ENCODE data around the gene MPP2.

Gene MPP2

DNA sequence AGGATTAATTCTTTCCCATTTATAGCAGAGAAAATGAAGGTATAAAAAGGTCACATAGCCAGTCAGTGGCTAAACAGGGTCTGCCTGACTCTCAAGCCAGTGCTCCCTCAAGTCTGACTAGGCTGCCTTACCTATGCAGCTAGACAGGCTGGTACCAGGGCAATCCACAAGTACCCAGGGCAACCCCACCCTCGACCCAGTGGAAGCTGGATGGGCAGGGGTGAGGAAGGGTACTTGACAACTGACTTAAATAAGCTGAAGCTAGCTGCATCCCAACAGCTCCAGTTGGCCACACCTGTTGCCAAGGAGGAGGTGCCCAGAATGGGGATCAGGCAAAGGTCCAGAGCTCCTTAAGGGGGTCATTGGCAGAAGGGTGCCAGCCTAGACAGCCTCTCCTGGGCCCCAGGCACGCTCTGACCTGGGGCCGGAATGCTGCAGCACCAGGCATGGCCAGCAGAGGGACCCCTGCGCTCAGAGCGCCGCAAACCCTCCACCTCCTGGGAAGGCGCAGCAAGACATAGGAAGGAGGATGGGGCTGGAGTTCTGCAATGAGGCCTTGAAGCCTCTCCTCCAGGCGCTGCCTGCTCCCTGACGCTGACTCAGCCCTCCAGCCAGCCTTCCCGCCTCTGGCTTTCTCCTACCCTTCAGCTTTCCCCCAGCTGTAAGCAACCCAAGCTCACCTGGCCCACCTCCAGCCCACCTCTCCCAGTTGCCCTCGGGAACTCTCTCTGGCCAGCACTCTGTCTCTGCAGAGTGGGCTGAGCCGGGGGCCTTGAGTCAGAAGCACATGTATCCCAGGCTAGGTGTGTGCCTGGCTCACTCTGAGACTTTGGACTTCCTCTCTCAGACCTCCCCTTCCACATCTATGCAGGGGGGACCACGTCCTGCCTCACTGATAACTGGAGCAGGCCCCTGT is 28.8 kb downstream of the MPP2 start:
- peak overlapping the region; percentile 21 for H3K27ac Mint-ChIP-seq
- H3K4me3 Mint-ChIP-seq = no peak overlapping the region
- no peaks in the 10 kb centered on the region for H3K9me3 Mint-ChIP-seq
- H3K4me1 Mint-ChIP-seq = peaks cover 19% of the 10 kb centered on the region
- peak; percentile 93 for TF ChIP-seq CTCF (IDR thresholded peaks at IDR 0.05)
- no peaks in the 10 kb centered on the region for H3K36me3 Mint-ChIP-seq (ENCODE audit: low read depth)
- peak; percentile 91 for DNase-seq
- no peaks in the 10 kb centered on the region for H3K27me3 Mint-ChIP-seq (ENCODE audit: low read depth, poor library complexity)

DNA sequence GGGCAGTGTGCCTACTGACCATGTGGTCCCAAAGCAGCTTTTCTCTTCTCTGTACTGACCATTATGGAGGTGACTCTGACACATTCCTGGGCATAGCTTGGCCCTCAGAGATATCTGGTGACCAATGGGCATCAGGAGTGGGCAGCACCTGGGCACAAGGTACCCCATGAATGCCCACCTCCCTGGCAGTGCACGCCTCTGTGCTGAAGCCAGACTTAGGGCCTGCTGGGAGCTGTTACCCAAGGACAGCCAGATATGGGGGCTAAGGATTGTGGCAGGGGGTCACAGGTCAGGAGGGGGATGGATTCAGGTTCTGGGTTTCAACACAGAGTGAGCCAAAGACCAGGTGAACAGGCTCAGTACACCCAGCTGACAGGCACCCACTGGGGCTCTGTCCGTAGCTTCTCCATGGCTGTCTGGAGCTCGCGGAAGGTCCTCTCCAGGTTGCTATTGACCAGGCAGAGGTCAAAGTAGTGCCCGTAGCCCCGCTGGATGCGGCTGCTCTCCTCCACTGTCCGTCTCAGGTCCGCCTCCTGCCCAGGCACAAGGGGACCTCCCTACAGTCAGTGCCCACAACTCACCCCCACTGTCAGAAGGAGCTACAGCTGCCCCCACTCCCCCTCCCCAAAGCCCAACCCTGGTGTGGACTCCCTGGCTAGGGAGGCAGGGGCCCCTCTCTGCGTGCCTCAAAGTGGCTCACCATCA is 29.7 kb downstream of the MPP2 start:
- Mint-ChIP-seq H3K4me1 (peaks cover 19% of the 10 kb centered on the region), H3K27me3 (ENCODE audit: low read depth, poor library complexity) (no peaks in the 10 kb centered on the region), H3K9me3 (no peaks in the 10 kb centered on the region), H3K27ac (no peak overlapping the region), H3K4me3 (no peak overlapping the region), H3K36me3 (ENCODE audit: low read depth) (no peaks in the 10 kb centered on the region)
- DNase-seq = no peak
- TF ChIP-seq CTCF (IDR thresholded peaks at IDR 0.05) = no peak

DNA sequence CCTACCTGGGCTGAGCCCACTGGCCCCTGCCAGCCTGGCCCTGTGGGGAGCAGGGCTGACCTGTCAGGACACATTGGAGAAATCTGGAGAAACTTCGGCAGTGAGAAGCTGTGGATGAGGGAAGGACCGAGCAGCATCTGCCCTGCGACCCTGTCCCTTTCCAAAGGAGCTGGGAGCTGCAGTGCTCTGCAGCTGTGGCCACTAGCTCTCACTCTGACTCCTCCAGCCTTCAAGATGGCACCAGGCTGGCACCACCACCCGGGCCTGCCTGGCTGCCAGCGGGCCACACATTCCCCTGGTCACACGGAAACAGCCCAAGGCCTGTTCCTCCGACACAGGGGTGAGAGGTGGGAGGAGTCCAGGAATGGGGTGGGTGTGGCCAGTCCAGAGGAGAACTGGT is 30.3 kb downstream of the MPP2 start:
- Mint-ChIP-seq H3K36me3 (ENCODE audit: low read depth) (no peaks in the 10 kb centered on the region), H3K4me3 (no peak overlapping the region), H3K9me3 (no peaks in the 10 kb centered on the region), H3K27me3 (ENCODE audit: low read depth, poor library complexity) (peaks cover 4% of the 10 kb centered on the region), H3K4me1 (peaks cover 23% of the 10 kb centered on the region), H3K27ac (no peak overlapping the region)
- TF ChIP-seq CTCF (IDR thresholded peaks at IDR 0.05) = no peak
- DNase-seq = no peak

DNA sequence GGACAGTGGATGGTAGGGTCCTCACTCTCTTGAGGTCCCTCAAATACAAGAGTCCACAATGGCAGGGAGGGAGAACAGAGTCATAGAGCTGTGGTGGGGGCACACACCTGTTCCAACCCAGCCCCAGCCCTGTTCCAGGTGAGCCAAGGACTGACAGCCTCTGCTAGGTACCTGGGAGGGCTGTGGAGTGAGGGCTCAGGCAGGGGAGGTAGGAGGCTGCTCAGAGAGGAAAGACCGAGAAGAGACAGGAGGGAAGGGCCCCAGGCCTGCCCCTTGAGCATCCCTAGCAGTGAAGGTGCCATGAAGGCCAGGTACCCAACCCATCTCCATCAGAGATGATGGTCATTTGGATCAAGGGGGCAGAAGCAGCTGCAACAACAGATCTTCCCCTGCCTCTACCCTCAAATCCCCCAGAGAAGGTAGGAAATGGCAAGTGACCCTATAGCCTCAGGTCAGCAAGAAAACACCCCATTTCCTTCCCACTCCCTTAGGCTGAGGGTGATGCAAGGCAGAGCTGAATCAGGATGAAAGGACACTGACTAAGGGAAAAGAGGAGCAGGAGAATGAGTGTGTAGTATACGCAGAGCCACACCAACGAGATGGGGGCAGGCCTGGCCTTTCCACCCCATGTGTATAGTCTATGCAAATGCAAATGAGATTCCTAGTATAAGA is 31.7 kb downstream of the MPP2 start:
- no peak for DNase-seq
- Mint-ChIP-seq H3K9me3 (no peaks in the 10 kb centered on the region), H3K36me3 (ENCODE audit: low read depth) (no peaks in the 10 kb centered on the region), H3K27ac (peak overlapping the region; percentile 49), H3K27me3 (ENCODE audit: low read depth, poor library complexity) (peaks cover 4% of the 10 kb centered on the region), H3K4me3 (no peak overlapping the region), H3K4me1 (peaks cover 24% of the 10 kb centered on the region)
- no peak for TF ChIP-seq CTCF (IDR thresholded peaks at IDR 0.05)

GRCh38 chr17:43874293-43874692 is 33.0 kb downstream of the MPP2 start:
- H3K4me3 Mint-ChIP-seq = no peak overlapping the region
- peaks cover 9% of the 10 kb centered on the region for H3K27me3 Mint-ChIP-seq (ENCODE audit: low read depth, poor library complexity)

More at GRCh38 chr17:43874293-43874692, 33.0 kb downstream of the MPP2 start:
- Mint-ChIP-seq H3K9me3 (no peaks in the 10 kb centered on the region), H3K36me3 (ENCODE audit: low read depth) (no peaks in the 10 kb centered on the region), H3K27ac (no peak overlapping the region), H3K4me1 (peaks cover 17% of the 10 kb centered on the region)
- no peak for TF ChIP-seq CTCF (IDR thresholded peaks at IDR 0.05)
- DNase-seq = no peak

Measured in nephron progenitor cell (in vitro differentiated cells).